BLaER1 treated with 17β-estradiol and CSF1 and Interleukin-3, amounts not matched to agents 10 nM and 100 nM (cell line): Measurements from ENCODE around the gene UGT1A6.

Experiments
- H3K27ac ChIP-seq, 11 experiments: shearing (Covaris generic); formaldehyde crosslinking; 2 replicates each; pipeline ENCODE4 v1.8.1; 2022
- H3K27me3 ChIP-seq, 11 experiments: shearing (Covaris generic); formaldehyde crosslinking; 2 replicates each; pipeline ENCODE4 v1.8.1; 2022
- H3K36me3 ChIP-seq, 11 experiments: shearing (Covaris generic); formaldehyde crosslinking; 2 replicates each; pipeline ENCODE4 v1.8.1; 2022
- H3K4me1 ChIP-seq, 10 experiments: shearing (Covaris generic); formaldehyde crosslinking; 2 replicates each; pipeline ENCODE4 v1.8.1; 2022
- H3K4me2 ChIP-seq, 11 experiments: shearing (Covaris generic); formaldehyde crosslinking; 2 replicates each; pipeline ENCODE4 v1.8.1; 2022
- H3K4me3 ChIP-seq, 10 experiments: shearing (Covaris generic); formaldehyde crosslinking; 2 replicates each; pipeline ENCODE4 v1.8.1; 2022
- H3K9ac ChIP-seq, 11 experiments: shearing (Covaris generic); formaldehyde crosslinking; 2 replicates each; pipeline ENCODE4 v1.8.1; 2022
- H3K9me3 ChIP-seq, 11 experiments: shearing (Covaris generic); formaldehyde crosslinking; replicated peaks in 1 of 11; 2 replicates each; pipeline ENCODE4 v1.8.1; 2022
- H4K20me1 ChIP-seq, 11 experiments: shearing (Covaris generic); formaldehyde crosslinking; 2 replicates each; pipeline ENCODE4 v1.8.1; 2022
- Cebpa-rat ChIP-seq, 11 experiments: shearing (Covaris generic); IDR thresholded peaks; 2 replicates each; pipeline ENCODE4 v1.8.1; 2022

Gene UGT1A6

GRCh38 chr2:233791883-233792329 is 99.2 kb downstream of the UGT1A6 start:
- no peak overlapping the region for H3K4me2 ChIP-seq
- no peak for TF ChIP-seq Cebpa-rat (IDR thresholded peaks at IDR 0.05)
- no peaks in the 10 kb centered on the region for H4K20me1 ChIP-seq
- no peak overlapping the region for H3K9ac ChIP-seq
- H3K4me1 ChIP-seq = peaks cover 0 to 6% (median 0%) of the 10 kb centered on the region in 10 experiments; a peak in 1 of 20 replicates
- peaks cover 0 to 20% (median 11%) of the 10 kb centered on the region in 11 experiments; a peak in 15 of 22 replicates for H3K9me3 ChIP-seq
- H3K4me3 ChIP-seq = no peak overlapping the region
- H3K27me3 ChIP-seq = no peaks in the 10 kb centered on the region
- H3K27ac ChIP-seq = no peak overlapping the region
- no peaks in the 10 kb centered on the region for H3K36me3 ChIP-seq

- H3K9ac ChIP-seq = no peak overlapping the region
- H3K4me1 ChIP-seq = peaks cover 0 to 6% (median 0%) of the 10 kb centered on the region in 10 experiments; a peak in 1 of 20 replicates
- no peak overlapping the region for H3K27ac ChIP-seq
- no peaks in the 10 kb centered on the region for H3K36me3 ChIP-seq
- H3K27me3 ChIP-seq = no peaks in the 10 kb centered on the region
- TF ChIP-seq Cebpa-rat (IDR thresholded peaks at IDR 0.05) = no peak
- H3K4me3 ChIP-seq = no peak overlapping the region
- no peaks in the 10 kb centered on the region for H4K20me1 ChIP-seq
- H3K9me3 ChIP-seq = peaks cover 0 to 18% (median 11%) of the 10 kb centered on the region in 11 experiments; a peak in 10 of 22 replicates
- no peak overlapping the region for H3K4me2 ChIP-seq
Measured at GRCh38 chr2:233792720-233793119, 100.0 kb downstream of the UGT1A6 start.

- no peak overlapping the region for H3K4me2 ChIP-seq
- no peak overlapping the region for H3K4me3 ChIP-seq
- peaks cover 0 to 6% (median 0%) of the 10 kb centered on the region in 10 experiments; a peak in 1 of 20 replicates for H3K4me1 ChIP-seq
- H4K20me1 ChIP-seq = no peaks in the 10 kb centered on the region
- H3K27me3 ChIP-seq = no peaks in the 10 kb centered on the region
- peaks cover 0 to 15% (median 10%) of the 10 kb centered on the region in 11 experiments; a peak in 10 of 22 replicates for H3K9me3 ChIP-seq
- H3K27ac ChIP-seq = no peak overlapping the region
- TF ChIP-seq Cebpa-rat (IDR thresholded peaks at IDR 0.05) = no peak
- no peak overlapping the region for H3K9ac ChIP-seq
- no peaks in the 10 kb centered on the region for H3K36me3 ChIP-seq
Measured at GRCh38 chr2:233793465-233794127, 100.9 kb downstream of the UGT1A6 start.

GRCh38 chr2:233794128-233794658 is 101.5 kb downstream of the UGT1A6 start:
- no peak overlapping the region for H3K4me3 ChIP-seq
- H3K36me3 ChIP-seq = no peaks in the 10 kb centered on the region
- peaks cover 0 to 6% (median 0%) of the 10 kb centered on the region in 10 experiments; a peak in 1 of 20 replicates for H3K4me1 ChIP-seq
- H3K9me3 ChIP-seq = peaks cover 0 to 9% (median 7%) of the 10 kb centered on the region in 11 experiments; a peak in 10 of 22 replicates
- no peak for TF ChIP-seq Cebpa-rat (IDR thresholded peaks at IDR 0.05)
- no peak overlapping the region for H3K9ac ChIP-seq
- no peak overlapping the region for H3K4me2 ChIP-seq
- H4K20me1 ChIP-seq = no peaks in the 10 kb centered on the region
- H3K27me3 ChIP-seq = no peaks in the 10 kb centered on the region
- H3K27ac ChIP-seq = no peak overlapping the region

- no peak for TF ChIP-seq Cebpa-rat (IDR thresholded peaks at IDR 0.05)
- H3K36me3 ChIP-seq = no peaks in the 10 kb centered on the region
- no peak overlapping the region for H3K4me2 ChIP-seq
- H4K20me1 ChIP-seq = no peaks in the 10 kb centered on the region
- H3K9ac ChIP-seq = no peak overlapping the region
- H3K9me3 ChIP-seq = no peaks in the 10 kb centered on the region; a peak in 1 of 22 replicates
- no peak overlapping the region for H3K27ac ChIP-seq
- H3K4me1 ChIP-seq = no peaks in the 10 kb centered on the region
- no peaks in the 10 kb centered on the region for H3K27me3 ChIP-seq
- H3K4me3 ChIP-seq = no peak overlapping the region
Measured at GRCh38 chr2:233795735-233796171, 103.1 kb downstream of the UGT1A6 start.

GRCh38 chr2:233796254-233796653 is 103.6 kb downstream of the UGT1A6 start:
- H4K20me1 ChIP-seq = no peaks in the 10 kb centered on the region
- no peak overlapping the region for H3K4me3 ChIP-seq
- H3K27ac ChIP-seq = no peak overlapping the region
- no peak overlapping the region for H3K4me2 ChIP-seq
- H3K36me3 ChIP-seq = no peaks in the 10 kb centered on the region
- TF ChIP-seq Cebpa-rat (IDR thresholded peaks at IDR 0.05) = no peak
- H3K27me3 ChIP-seq = no peaks in the 10 kb centered on the region
- H3K9ac ChIP-seq = no peak overlapping the region
- H3K9me3 ChIP-seq = no peaks in the 10 kb centered on the region; a peak in 1 of 22 replicates
- peaks cover 2 to 5% (median 3%) of the 10 kb centered on the region in 10 experiments; a peak in 18 of 20 replicates for H3K4me1 ChIP-seq

- no peaks in the 10 kb centered on the region for H3K9me3 ChIP-seq
- no peaks in the 10 kb centered on the region for H4K20me1 ChIP-seq
- no peak overlapping the region for H3K9ac ChIP-seq
- no peaks in the 10 kb centered on the region for H3K36me3 ChIP-seq
- H3K4me1 ChIP-seq = peaks cover 5 to 12% (median 10%) of the 10 kb centered on the region in 10 experiments; a peak in 18 of 20 replicates
- H3K4me2 ChIP-seq = no peak overlapping the region
- no peak for TF ChIP-seq Cebpa-rat (IDR thresholded peaks at IDR 0.05)
- no peak overlapping the region for H3K4me3 ChIP-seq
- H3K27ac ChIP-seq = no peak overlapping the region
- H3K27me3 ChIP-seq = no peaks in the 10 kb centered on the region
Measured at GRCh38 chr2:233798335-233799086, 105.8 kb downstream of the UGT1A6 start.

- Histone ChIP-seq H3K9ac (no peak overlapping the region), H3K4me1 (peaks cover 5 to 12% (median 10%) of the 10 kb centered on the region in 10 experiments; a peak in 18 of 20 replicates), H3K4me2 (no peak overlapping the region), H3K27me3 (no peaks in the 10 kb centered on the region), H3K36me3 (no peaks in the 10 kb centered on the region), H4K20me1 (no peaks in the 10 kb centered on the region), H3K9me3 (no peaks in the 10 kb centered on the region), H3K4me3 (no peak overlapping the region), H3K27ac (no peak overlapping the region)
- no peak for TF ChIP-seq Cebpa-rat (IDR thresholded peaks at IDR 0.05)
Measured at GRCh38 chr2:233799087-233799665, 106.5 kb downstream of the UGT1A6 start.

- Histone ChIP-seq H3K9me3 (no peaks in the 10 kb centered on the region), H3K4me2 (no peak overlapping the region), H3K4me3 (no peak overlapping the region), H4K20me1 (no peaks in the 10 kb centered on the region), H3K4me1 (peaks cover 5 to 12% (median 10%) of the 10 kb centered on the region in 10 experiments; a peak in 18 of 20 replicates), H3K27ac (no peak overlapping the region), H3K36me3 (no peaks in the 10 kb centered on the region), H3K27me3 (no peaks in the 10 kb centered on the region), H3K9ac (no peak overlapping the region)
- TF ChIP-seq Cebpa-rat (IDR thresholded peaks at IDR 0.05) = no peak
Measured at GRCh38 chr2:233799716-233800115, 107.0 kb downstream of the UGT1A6 start.
